Fibroblast of lung (primary cell): ENCODE results near the gene CRYBG1. TPM values are rescaled to one million over a fixed set of nuclear protein-coding genes. Genes with fewer than 3 reads are reported as not detected.

ENCODE experiments used
- DNase-seq, 2 donors: peaks; one replicate each; pipeline versions ENCODE4 v3.0.0 to v3.0.0-alpha.2; 2010; ENCODE audit warnings: low read depth in 2 of 2
- H2AFZ ChIP-seq: 2 replicates; pipeline ENCODE4 v1.5.1; 2012; ENCODE audit warnings: low read length, control low read depth, inconsistent platforms
- H3K27ac ChIP-seq: 2 replicates; pipeline ENCODE4 v1.5.1; 2011; ENCODE audit warnings: low read length, control low read depth; ENCODE audit not compliant: insufficient read depth
- H3K27me3 ChIP-seq: 2 replicates; pipeline ENCODE4 v1.5.1; 2011; ENCODE audit warnings: mild to moderate bottlenecking, low read length; ENCODE audit not compliant: control insufficient read depth, insufficient read depth
- H3K36me3 ChIP-seq: 2 replicates; pipeline ENCODE4 v1.5.1; 2011; ENCODE audit warnings: low read length; ENCODE audit not compliant: control insufficient read depth, insufficient read depth
- H3K4me1 ChIP-seq: 2 replicates; pipeline ENCODE4 v1.5.1; 2011; ENCODE audit warnings: low read length; ENCODE audit not compliant: control insufficient read depth, insufficient read depth; ENCODE audit errors: extremely low read depth
- H3K4me2 ChIP-seq: 2 replicates; pipeline ENCODE4 v1.5.1; 2011; ENCODE audit warnings: low read length, control low read depth; ENCODE audit not compliant: insufficient read depth; ENCODE audit errors: extremely low read depth
- H3K4me3 ChIP-seq, 4 experiments: fragments of 200-600 bp in 1 of 4; sonication (generic) in 1 of 4; replicated peaks in 1 of 4; 2 replicates each; pipeline ENCODE4 v1.5.1; 2011 to 2016; ENCODE audit warnings: low read length in 4 of 4, low read depth in 3 of 4, mild to moderate bottlenecking in 3 of 4, control low read depth in 2 of 4, inconsistent platforms in 1 of 4, mixed read lengths in 1 of 4; ENCODE audit not compliant: insufficient read depth in 1 of 4; ENCODE audit errors: control extremely low read depth in 1 of 4
- H3K79me2 ChIP-seq: 2 replicates; pipeline ENCODE4 v1.5.1; 2012; ENCODE audit warnings: mild to moderate bottlenecking, low read length, inconsistent platforms; ENCODE audit not compliant: control insufficient read depth, insufficient read depth
- H3K9ac ChIP-seq: 2 replicates; pipeline ENCODE4 v1.5.1; 2011; ENCODE audit warnings: mild to moderate bottlenecking, low read length, control low read depth; ENCODE audit not compliant: insufficient read depth
- H3K9me3 ChIP-seq: 2 replicates; pipeline ENCODE4 v1.5.1; 2012; ENCODE audit warnings: low read depth, low read length; ENCODE audit not compliant: control insufficient read depth, insufficient read depth
- H4K20me1 ChIP-seq: 2 replicates; pipeline ENCODE4 v1.5.1; 2011; ENCODE audit warnings: low read length; ENCODE audit not compliant: control insufficient read depth, insufficient read depth; ENCODE audit errors: extremely low read depth
- EZH2 ChIP-seq: IDR thresholded peaks from 2 replicates; pipeline ENCODE4 v1.5.1; 2012; ENCODE audit warnings: low read length, control low read depth, mild to moderate bottlenecking; ENCODE audit errors: missing control alignments
- polyA plus RNA-seq, 2 donors: library from polyadenylated mRNA; depleted of rRNA in 1 of 2; stranded (reverse) in 1 of 2; unstranded in 1 of 2; fragments of >200 nt; gene quantifications; 2 replicates each; pipeline ENCODE4 v1.2.1, GENCODE V29; 2011 to 2012; ENCODE audit warnings: missing spikeins in 1 of 2
- total RNA-seq: library from RNA; depleted of rRNA; stranded (reverse); fragments of >200 nt; gene quantifications from 2 replicates; pipeline ENCODE4 v1.2.1, GENCODE V29; 2014
- TF ChIP-seq, protein P1 (sequence below), 2 donors: IDR thresholded peaks in 1 of 2; conservative IDR thresholded peaks in 1 of 2; 1 replicate in 1 of 2; 2 replicates in 1 of 2; pipeline ENCODE4 v1.5.1; 2011 to 2012; ENCODE audit warnings: low read length in 2 of 2, control low read depth in 1 of 2, inconsistent platforms in 1 of 2, low read depth in 1 of 2, mild to moderate bottlenecking in 1 of 2

Gene CRYBG1
- total and polyA plus RNA-seq, 2 donors (not counting 1 experiment from before 2014, with no cell fraction given) = 4.3 to 10.1 TPM

- H3K4me3 ChIP-seq = no peak overlapping the region
- no peak overlapping the region for H2AFZ ChIP-seq
- TF ChIP-seq EZH2 = no peak
- TF ChIP-seq, protein P1, sequence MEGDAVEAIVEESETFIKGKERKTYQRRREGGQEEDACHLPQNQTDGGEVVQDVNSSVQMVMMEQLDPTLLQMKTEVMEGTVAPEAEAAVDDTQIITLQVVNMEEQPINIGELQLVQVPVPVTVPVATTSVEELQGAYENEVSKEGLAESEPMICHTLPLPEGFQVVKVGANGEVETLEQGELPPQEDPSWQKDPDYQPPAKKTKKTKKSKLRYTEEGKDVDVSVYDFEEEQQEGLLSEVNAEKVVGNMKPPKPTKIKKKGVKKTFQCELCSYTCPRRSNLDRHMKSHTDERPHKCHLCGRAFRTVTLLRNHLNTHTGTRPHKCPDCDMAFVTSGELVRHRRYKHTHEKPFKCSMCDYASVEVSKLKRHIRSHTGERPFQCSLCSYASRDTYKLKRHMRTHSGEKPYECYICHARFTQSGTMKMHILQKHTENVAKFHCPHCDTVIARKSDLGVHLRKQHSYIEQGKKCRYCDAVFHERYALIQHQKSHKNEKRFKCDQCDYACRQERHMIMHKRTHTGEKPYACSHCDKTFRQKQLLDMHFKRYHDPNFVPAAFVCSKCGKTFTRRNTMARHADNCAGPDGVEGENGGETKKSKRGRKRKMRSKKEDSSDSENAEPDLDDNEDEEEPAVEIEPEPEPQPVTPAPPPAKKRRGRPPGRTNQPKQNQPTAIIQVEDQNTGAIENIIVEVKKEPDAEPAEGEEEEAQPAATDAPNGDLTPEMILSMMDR (conservative IDR thresholded peaks at IDR 0.05 in 1 of 2, IDR thresholded peaks at IDR 0.05 in 1 of 2; ENCODE audit: low read depth in 1 of 2, low read length in 2 of 2) = no peak
- no peak overlapping the region for H3K9ac ChIP-seq
- H3K4me2 ChIP-seq = no peak overlapping the region
- no peaks in the 10 kb centered on the region for H3K9me3 ChIP-seq
- no peak overlapping the region for H3K27ac ChIP-seq
- no peaks in the 10 kb centered on the region for H3K4me1 ChIP-seq
- H4K20me1 ChIP-seq = no peaks in the 10 kb centered on the region
- DNase-seq = no peak
- no peaks in the 10 kb centered on the region for H3K79me2 ChIP-seq
- no peaks in the 10 kb centered on the region for H3K36me3 ChIP-seq
- H3K27me3 ChIP-seq = peaks cover 5% of the 10 kb centered on the region
Measured at GRCh38 chr6:106411056-106411455, 50.5 kb downstream of the CRYBG1 start.

DNA sequence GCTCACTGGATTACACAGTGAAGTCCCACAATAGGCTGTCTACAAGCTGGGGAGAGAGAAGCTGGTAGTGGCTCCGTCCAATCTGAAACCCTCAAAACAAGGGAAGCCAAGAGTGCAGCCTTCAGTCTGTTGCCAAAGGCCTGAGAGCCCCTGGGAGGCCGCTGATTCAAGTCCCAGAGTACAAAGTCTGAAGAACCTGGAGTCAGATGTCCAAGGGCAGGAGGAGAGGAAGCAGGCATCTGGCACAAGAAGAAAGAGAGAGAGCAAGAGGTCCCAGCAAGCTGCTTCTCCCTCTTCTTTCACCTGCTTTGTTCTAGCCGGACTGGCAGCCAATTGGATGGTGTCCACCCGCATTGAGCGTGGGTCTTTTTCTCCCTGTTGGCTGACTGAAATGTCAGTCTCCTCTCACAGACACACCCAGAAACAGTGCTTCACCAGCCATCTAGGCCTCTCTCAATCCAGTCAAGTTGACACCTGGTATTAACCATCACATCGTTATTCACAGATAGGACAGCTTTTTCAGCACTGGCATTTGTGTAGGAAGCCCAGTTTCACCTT lies 51.2 kb downstream of the CRYBG1 start:
- Histone ChIP-seq H3K9me3 (no peaks in the 10 kb centered on the region), H4K20me1 (no peaks in the 10 kb centered on the region), H3K4me3 (no peak overlapping the region), H3K4me1 (no peaks in the 10 kb centered on the region), H3K27me3 (peaks cover 5% of the 10 kb centered on the region), H2AFZ (no peak overlapping the region), H3K36me3 (no peaks in the 10 kb centered on the region), H3K27ac (no peak overlapping the region), H3K4me2 (no peak overlapping the region), H3K9ac (no peak overlapping the region), H3K79me2 (no peaks in the 10 kb centered on the region)
- DNase-seq = no peak
- no peak for TF ChIP-seq EZH2
- TF ChIP-seq, protein P1 (conservative IDR thresholded peaks at IDR 0.05 in 1 of 2, IDR thresholded peaks at IDR 0.05 in 1 of 2; ENCODE audit: low read depth in 1 of 2, low read length in 2 of 2) = no peak

GRCh38 chr6:106413016-106413415 lies 52.5 kb downstream of the CRYBG1 start:
- no peak overlapping the region for H3K27ac ChIP-seq
- no peak for DNase-seq
- H3K79me2 ChIP-seq = no peaks in the 10 kb centered on the region
- H3K27me3 ChIP-seq = peaks cover 7% of the 10 kb centered on the region
- no peak for TF ChIP-seq EZH2
- TF ChIP-seq, protein P1 (conservative IDR thresholded peaks at IDR 0.05 in 1 of 2, IDR thresholded peaks at IDR 0.05 in 1 of 2; ENCODE audit: low read depth in 1 of 2, low read length in 2 of 2) = no peak
- H2AFZ ChIP-seq = no peak overlapping the region
- no peak overlapping the region for H3K4me2 ChIP-seq
- no peaks in the 10 kb centered on the region for H4K20me1 ChIP-seq
- no peak overlapping the region for H3K4me3 ChIP-seq
- H3K4me1 ChIP-seq = no peaks in the 10 kb centered on the region
- H3K9me3 ChIP-seq = no peaks in the 10 kb centered on the region
- no peaks in the 10 kb centered on the region for H3K36me3 ChIP-seq
- H3K9ac ChIP-seq = no peak overlapping the region
